Ureter (tissue), 1 donor: ENCODE data around the gene KCNAB1. TPM values are rescaled to one million over a fixed set of nuclear protein-coding genes. Genes with fewer than 3 reads are reported as not detected.

Experiments used
- DNase-seq: peaks from one replicate; pipeline ENCODE4 v3.0.0-alpha.2; 2020; ENCODE audit warnings: low spot score
- total RNA-seq: library from RNA; stranded (reverse); gene quantifications from one replicate; pipeline ENCODE4 v1.2.4, GENCODE V29; 2023
- donor health status: DM: yes; HTN: yes; CAD: no.

The KCNAB1 gene
- total RNA-seq, 1 donor from 2014 or later, result 9.1 TPM

DNA sequence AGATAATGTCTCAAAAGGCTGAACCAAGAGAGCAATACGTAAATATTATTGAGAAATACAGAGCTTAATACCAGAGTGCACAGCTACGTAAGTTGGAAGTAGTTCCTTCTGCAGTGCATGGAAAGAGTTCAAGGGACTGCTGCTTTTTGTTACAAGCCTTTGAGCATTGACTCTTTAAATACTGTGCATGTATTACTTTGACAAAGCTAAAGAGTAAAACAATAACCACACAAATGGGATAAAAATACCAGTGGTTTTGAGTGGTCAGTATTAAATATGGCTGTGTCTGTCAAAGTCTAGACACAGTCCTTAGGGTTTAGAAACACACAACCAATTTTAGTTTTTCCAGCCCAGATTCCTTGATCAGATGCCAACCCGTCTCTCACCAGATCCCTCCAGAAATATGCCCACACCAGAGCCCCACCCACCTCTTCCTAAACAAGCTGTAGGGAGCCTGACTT lies 372.5 kb downstream of the KCNAB1 start:
- no peak for DNase-seq

GRCh38 chr3:156493887-156494286 lies 373.5 kb downstream of the KCNAB1 start:
- DNase-seq, result no peak

DNA sequence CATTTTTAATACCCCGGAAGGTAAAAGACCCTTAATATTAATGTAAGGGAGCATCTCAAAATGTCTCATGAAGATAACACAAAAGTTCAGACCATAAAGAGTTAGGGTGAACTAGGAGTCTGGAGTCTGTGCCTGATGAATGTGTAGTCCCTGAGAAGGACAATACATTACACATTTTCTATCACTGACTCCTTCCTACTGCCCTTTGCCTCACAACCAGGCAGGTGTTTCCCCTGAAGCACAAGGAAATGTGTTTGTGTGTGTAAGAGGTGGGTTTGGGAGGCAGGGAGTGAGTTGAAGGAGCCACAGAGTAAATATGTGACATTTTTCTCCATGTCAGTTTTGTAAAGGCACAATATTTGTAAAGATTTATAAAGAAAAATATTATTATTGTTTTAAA lies 375.4 kb downstream of the KCNAB1 start:
- DNase-seq, result no peak

- DNase-seq, result no peak
Observed at GRCh38 chr3:156497326-156497725, 376.9 kb downstream of the KCNAB1 start.

DNA sequence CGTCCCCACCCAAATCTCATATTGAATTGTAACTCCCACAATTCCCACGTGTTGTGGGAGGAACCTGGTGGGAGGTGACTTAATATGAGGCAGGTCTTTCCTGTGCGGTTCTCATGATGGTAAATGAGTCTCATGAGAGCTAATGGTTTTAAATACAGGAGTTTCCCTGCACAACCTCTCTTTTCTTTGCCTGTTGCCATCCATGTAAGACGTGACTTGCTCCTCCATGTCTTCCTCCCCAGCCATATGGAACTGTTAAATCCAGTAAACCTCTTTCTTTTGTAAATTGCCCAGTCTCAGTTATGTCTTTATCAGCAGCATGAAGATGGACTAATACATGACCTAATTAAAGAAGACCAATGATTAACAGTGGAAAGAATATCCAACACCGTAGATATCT lies 377.9 kb downstream of the KCNAB1 start:
- DNase-seq, result no peak

- DNase-seq, result no peak
Observed at GRCh38 chr3:156507285-156507684, 386.9 kb downstream of the KCNAB1 start.

GRCh38 chr3:156509189-156510174 lies 389.1 kb downstream of the KCNAB1 start:
- DNase-seq, result no peak

DNA sequence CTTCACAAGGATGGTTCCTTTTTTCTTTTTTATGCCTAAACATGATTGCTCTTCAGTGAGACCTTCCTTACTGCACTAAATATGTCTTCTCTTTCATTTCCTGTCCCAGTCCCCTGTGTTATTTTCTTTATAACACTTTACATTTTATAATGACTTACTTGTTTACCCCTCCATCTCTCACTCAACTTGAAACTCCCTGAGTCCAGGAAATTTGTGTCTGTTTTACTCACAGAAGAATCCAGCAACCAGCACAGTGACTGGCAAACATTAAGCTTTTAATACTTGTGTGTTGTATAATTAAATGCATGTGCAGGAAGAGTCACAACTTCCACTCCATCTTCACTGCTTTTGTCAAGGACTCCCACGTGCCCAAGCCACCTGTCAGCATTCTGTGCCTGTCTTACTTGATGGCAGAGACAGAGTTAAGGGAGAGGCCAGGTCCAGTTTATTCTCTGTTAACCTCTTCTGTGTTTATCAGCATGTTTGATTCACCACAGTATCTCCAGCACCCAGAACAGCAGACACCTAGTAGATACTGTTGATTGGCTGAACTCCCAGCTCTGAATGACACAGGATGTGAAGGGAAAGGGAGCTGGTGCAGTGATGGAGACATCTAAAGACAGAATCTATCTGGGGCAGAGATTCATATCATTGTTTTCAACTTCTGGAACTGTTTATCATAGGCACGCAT lies 391.8 kb downstream of the KCNAB1 start:
- DNase-seq, result no peak

DNA sequence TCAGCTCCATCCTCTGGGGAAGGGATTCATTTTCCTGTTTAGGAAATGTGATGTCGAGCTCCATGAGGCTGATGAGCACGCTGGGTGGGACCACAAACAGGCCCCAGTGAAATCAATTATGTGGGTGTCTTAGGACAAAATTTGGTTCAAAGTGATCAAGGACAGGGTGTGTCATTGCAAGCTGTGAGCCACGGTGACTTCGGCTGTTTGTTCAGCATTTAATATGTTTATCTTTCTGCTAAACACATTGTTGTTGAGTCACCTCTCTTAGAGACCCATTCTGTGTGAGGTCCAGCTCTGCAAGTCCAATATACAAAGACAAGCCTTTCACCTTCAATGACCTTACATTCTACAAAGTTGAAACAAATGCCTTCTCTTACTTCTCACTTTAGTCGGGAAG lies 393.2 kb downstream of the KCNAB1 start:
- DNase-seq, result no peak

DNA sequence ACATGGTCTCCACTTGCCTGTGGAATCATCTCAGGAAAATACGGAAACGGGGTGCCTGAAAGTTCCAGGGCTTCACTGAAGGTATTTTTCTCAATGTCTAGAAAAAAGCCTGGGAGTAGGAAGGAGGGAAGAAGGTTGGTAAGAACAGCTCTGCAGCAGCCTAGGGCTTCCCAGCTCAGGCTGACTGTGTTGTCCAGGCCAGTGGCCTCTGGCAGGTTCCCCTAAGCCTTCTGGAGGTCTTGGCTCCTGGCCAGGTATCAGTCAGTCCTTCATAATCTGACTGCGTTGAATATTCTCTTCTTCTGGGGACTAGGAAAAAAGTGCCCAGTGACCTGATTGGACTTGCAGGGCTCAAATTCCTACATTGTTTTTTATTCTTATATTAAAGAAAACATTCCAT lies 395.9 kb downstream of the KCNAB1 start:
- no peak for DNase-seq

DNA sequence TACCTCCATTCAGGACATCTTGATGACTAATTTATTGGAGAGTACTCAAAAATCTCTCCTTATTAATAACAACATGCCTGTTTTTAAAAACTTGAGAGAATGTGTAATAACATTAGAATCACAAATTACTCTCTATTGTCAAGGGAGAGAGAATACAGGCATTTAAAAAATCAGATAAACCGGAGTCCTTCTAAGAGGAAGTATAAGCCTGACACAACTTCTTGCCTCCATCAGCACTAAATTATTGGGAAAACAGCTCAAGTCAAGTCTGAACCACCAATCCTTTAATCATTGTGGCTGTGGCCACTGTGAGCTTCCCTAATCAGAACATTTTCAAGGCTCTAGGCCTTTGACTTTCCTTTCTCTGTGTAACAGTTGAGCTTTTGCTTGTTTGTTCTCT lies 396.6 kb downstream of the KCNAB1 start:
- DNase-seq, result no peak

- no peak for DNase-seq
Observed at GRCh38 chr3:156518726-156519125, 398.3 kb downstream of the KCNAB1 start.

DNA sequence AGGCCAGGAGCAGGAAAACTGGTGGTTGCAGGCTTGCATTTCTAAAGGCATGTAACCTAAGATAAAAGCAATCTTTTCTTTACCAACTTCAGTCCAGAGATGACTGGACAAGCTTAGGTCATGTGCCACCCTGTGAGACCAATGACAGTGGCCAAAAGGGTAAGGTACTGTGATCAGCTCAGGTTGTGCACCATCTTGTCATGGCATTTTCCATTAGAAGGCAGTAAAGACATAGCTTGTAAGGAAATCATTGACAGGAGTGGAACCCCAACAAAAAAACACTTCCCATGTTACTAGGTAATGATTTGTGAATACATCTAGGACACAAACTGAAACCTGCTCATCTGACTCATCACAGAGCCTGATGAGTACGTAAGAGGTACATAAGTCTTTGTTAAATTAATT lies 399.4 kb downstream of the KCNAB1 start:
- DNase-seq, result no peak

- DNase-seq, result no peak
Observed at GRCh38 chr3:156522673-156523072, 402.3 kb downstream of the KCNAB1 start.

DNA sequence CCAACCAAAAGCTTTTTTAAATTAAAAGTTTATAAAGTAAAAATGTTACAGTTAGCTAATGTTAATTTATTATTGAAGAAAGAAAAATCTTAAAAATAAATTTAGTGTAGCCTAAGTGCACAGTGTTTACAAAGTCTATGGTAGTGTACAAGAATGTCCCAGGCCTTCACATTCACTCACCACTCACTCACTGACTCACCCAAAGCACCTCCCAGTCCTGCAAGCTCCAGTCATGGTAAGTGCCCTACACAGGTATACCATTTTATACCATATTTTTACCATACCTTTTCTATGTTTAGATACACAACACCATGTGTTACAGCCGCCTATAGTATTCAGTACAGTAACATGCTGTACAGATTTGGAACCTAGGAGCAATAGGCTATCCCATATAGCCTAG lies 405.4 kb downstream of the KCNAB1 start:
- DNase-seq, result no peak

DNA sequence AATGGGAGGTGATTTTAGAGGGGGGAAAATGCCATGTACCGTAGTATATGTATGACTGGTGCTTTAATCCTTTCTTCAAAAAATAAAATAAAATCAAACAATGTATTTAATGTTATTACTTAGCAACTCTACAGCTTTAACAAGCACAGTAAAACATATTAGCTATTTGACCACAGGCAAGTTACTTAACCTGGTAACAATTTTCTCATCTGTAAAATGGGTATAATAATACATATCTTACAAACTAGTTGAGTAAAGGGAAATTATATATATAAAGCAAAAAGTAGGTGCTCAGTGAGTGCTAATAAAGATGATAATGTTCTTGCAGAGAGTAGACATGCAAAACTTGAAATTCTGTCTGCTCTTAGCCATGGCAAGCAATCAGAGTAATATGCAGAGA lies 406.7 kb downstream of the KCNAB1 start:
- no peak for DNase-seq

DNA sequence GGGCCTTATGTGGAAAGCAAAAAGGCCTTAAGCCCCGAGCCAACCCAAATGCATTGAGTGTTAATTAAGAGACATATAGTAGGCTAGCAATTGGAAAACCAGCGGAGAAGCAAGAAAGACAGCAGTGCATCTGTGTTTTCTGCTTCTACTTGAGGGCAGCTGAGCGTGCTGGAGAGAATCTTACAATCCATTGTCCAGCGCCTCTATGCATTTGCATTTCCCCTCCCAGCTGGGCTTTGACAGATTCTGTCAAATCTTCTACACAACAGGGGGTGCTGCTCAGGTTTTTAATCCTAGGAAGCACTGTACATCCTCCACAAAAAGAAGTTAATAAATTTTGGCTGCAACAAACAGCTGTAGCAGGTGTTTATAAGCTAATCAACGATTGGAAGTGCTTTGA lies 410.6 kb downstream of the KCNAB1 start:
- DNase-seq, result no peak

- DNase-seq, result no peak
Observed at GRCh38 chr3:156532730-156533129, 412.4 kb downstream of the KCNAB1 start.

GRCh38 chr3:156533205-156533604 lies 412.8 kb downstream of the KCNAB1 start:
- DNase-seq, result no peak

DNA sequence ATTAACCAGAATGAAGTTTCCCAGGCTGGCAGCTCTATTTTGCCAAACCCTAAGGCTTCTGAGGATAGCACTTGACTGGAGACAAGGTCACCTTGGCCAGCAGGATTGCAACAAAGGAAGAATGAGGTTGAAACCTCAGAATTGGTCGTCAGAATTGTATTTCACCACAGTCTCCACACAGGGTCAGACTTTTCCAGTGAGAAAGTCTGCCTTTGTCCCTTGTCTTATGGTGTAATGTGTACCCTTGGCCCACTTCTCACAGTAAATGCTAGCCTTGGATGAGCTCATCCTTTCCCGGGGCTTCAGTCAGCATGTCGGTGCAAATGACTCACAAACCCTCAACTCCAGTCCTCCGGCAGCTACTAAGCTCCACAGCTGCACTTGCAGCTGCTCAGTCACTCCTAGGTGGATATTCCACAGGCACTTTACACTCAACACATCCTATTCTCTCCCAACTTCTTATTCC lies 414.8 kb downstream of the KCNAB1 start:
- peak; percentile 64 for DNase-seq

- DNase-seq, result no peak
Observed at GRCh38 chr3:156535798-156536197, 415.4 kb downstream of the KCNAB1 start.

DNA sequence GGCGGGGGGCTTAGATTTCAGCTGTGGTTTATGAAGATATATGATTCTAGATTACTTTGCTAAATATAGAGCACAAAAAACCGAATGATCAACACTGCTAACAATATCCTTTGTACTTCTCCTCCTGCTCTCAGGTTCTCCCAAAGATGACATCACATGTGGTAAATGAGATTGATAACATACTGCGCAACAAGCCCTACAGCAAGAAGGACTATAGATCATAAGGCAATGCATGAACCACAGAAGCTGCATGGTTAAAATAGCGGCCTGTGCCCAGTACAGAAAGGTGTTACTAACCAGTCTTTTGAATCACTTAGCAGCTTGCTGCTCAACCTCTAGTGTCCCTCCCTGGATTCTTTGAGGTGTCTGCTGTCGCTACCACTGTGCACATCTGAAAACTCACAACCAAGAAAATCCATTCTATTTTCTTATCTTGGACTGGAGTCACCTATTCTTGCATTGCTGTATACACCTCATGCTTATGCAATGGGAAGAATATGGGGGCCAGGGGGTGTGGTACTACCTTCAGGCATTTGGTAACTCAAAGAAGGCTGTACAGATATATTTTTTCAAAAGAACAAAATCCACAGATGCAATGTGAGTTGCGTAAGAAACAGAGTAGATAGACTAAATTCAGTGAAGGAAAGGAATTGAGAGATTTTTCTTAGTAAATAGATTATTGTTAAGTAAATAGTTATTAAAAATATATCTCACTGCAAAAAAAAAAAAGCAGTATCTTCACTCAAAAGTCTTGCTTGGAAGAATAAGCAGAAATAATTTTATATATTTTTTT lies 416.3 kb downstream of the KCNAB1 start:
- DNase-seq, result no peak
